ENCODE results near the gene MRTFA. TPM values are rescaled to one million over a fixed set of nuclear protein-coding genes. Genes with fewer than 3 reads are reported as not detected.

MRTFA gene
- total and polyA plus RNA-seq, 9 of the 15 experiments (the other 6 are each of a cell fraction or from before 2014, with no cell fraction given) = 0.84 to 21.1 (median 3.7) TPM

GRCh38 chr22:40571887-40572286 is 64.6 kb downstream of the MRTFA start (continued):
- TF ChIP-seq ZNF75A (CRISPR knock-in tag; IDR thresholded peaks at IDR 0.05) (no peak), NR3C1 (CRISPR knock-in tag; IDR thresholded peaks at IDR 0.05) (no peak), ZBTB49 (CRISPR knock-in tag; IDR thresholded peaks at IDR 0.05; ENCODE audit: borderline replicate concordance) (no peak), PTTG1 (tag; IDR thresholded peaks at IDR 0.05; ENCODE audit: low read depth) (no peak), SREBF2 (CRISPR knock-in tag; IDR thresholded peaks at IDR 0.05) (no peak), ZNF407 (IDR thresholded peaks at IDR 0.05; ENCODE audit: low read depth) (no peak), NFXL1 (CRISPR knock-in tag; IDR thresholded peaks at IDR 0.05) (no peak), ZNF174 (CRISPR knock-in tag; IDR thresholded peaks at IDR 0.05) (no peak), GTF2F1 (IDR thresholded peaks at IDR 0.05; ENCODE audit: low read depth, low read length) (no peak), JUND (IDR thresholded peaks at IDR 0.05; ENCODE audit: borderline replicate concordance, low read depth, low read length) (no peak), JUND (tag; IDR thresholded peaks at IDR 0.05; ENCODE audit: borderline replicate concordance, low read depth, low read length) (no peak)
